Thymus (tissue), 11 donors: ENCODE results near the gene GLRA3. TPM values are rescaled to one million over a fixed set of nuclear protein-coding genes. Genes with fewer than 3 reads are reported as not detected.

Source experiments
- DNase-seq, 9 donors: peaks; one replicate each; pipeline ENCODE4 v3.0.0-alpha.2; 2013; ENCODE audit warnings: low spot score in 9 of 9, low read depth in 6 of 9, missing footprints in 1 of 9
- H3K27ac ChIP-seq, 2 donors: one replicate each; pipeline ENCODE4 v1.5.1; 2013; ENCODE audit warnings: control low read depth in 1 of 2, low read depth in 1 of 2, low read length in 1 of 2, mild to moderate bottlenecking in 1 of 2, moderate library complexity in 1 of 2
- H3K27me3 ChIP-seq, 2 donors: one replicate each; pipeline ENCODE4 v1.5.1; 2013; ENCODE audit warnings: low read length in 1 of 2; ENCODE audit not compliant: control insufficient read depth in 2 of 2, insufficient read depth in 1 of 2
- H3K36me3 ChIP-seq, 2 donors: one replicate each; pipeline ENCODE4 v1.5.1; 2013; ENCODE audit warnings: low read length in 1 of 2, mild to moderate bottlenecking in 1 of 2, moderate library complexity in 1 of 2; ENCODE audit not compliant: control insufficient read depth in 2 of 2, insufficient read depth in 2 of 2
- H3K4me1 ChIP-seq, 2 donors: one replicate each; pipeline ENCODE4 v1.5.1; 2013; ENCODE audit warnings: low read length in 2 of 2; ENCODE audit not compliant: control insufficient read depth in 2 of 2, insufficient read depth in 2 of 2
- H3K4me3 ChIP-seq, 2 donors: one replicate each; pipeline ENCODE4 v1.5.1; 2013; ENCODE audit warnings: low read length in 2 of 2, control low read depth in 1 of 2, mild to moderate bottlenecking in 1 of 2
- H3K9me3 ChIP-seq, 2 donors: one replicate each; pipeline ENCODE4 v1.5.1; 2013; ENCODE audit warnings: low read length in 1 of 2, mild to moderate bottlenecking in 1 of 2; ENCODE audit not compliant: control insufficient read depth in 2 of 2, insufficient read depth in 1 of 2
- WGBS: extraction: QIAGEN DNeasy Blood & Tissue Kit; methylation state at CpG from one replicate; pipeline ENCODE4 v1.1.7; 2013; 5-methylcytosine and 5-hydroxymethylcytosine counted together
- polyA plus RNA-seq: library from polyadenylated mRNA; stranded (reverse); fragments of 200-250 nt; gene quantifications from one replicate; pipeline ENCODE4 v1.2.3, GENCODE V29; 2013
- total RNA-seq: library from RNA; stranded (reverse); fragments of 120-200 nt; gene quantifications from one replicate; pipeline ENCODE4 v1.2.4, GENCODE V29; 2013
- donor health status: healthy.

The GLRA3 gene
- total and polyA plus RNA-seq, 2 donors = 0.05 TPM

- H3K27ac ChIP-seq = no peak overlapping the region
- no peaks in the 10 kb centered on the region for H3K4me1 ChIP-seq
- DNase-seq = no peak
- H3K9me3 ChIP-seq = peaks cover 0 to 6% of the 10 kb centered on the region in 2 donors
- WGBS = 86% methylated on average over 2 of the region's 2 CpGs
- H3K4me3 ChIP-seq = no peak overlapping the region
- H3K36me3 ChIP-seq = no peaks in the 10 kb centered on the region
- H3K27me3 ChIP-seq = no peaks in the 10 kb centered on the region
Measured at GRCh38 chr4:174746710-174747109, 82.3 kb downstream of the GLRA3 start.

GRCh38 chr4:174742561-174742960, 86.5 kb downstream of the GLRA3 start:
- H3K9me3 ChIP-seq = peaks cover 0 to 6% of the 10 kb centered on the region in 2 donors
- H3K27ac ChIP-seq = no peak overlapping the region
- no peaks in the 10 kb centered on the region for H3K27me3 ChIP-seq
- no peaks in the 10 kb centered on the region for H3K36me3 ChIP-seq
- no peaks in the 10 kb centered on the region for H3K4me1 ChIP-seq
- no peak overlapping the region for H3K4me3 ChIP-seq
- no peak for DNase-seq

GRCh38 chr4:174739576-174739975, 89.5 kb downstream of the GLRA3 start:
- H3K4me1 ChIP-seq = no peaks in the 10 kb centered on the region
- 95% methylated on average over 3 of the region's 3 CpGs for WGBS
- no peak for DNase-seq

GRCh38 chr4:174734181-174734580, 94.9 kb downstream of the GLRA3 start:
- no peaks in the 10 kb centered on the region for H3K4me1 ChIP-seq
- no peaks in the 10 kb centered on the region for H3K9me3 ChIP-seq
- no peak overlapping the region for H3K4me3 ChIP-seq
- DNase-seq = no peak
- WGBS = 96% methylated on average over 4 of the region's 4 CpGs
- H3K27ac ChIP-seq = no peak overlapping the region
- no peaks in the 10 kb centered on the region for H3K36me3 ChIP-seq
- H3K27me3 ChIP-seq = no peaks in the 10 kb centered on the region

More at GRCh38 chr4:174739576-174739975, 89.5 kb downstream of the GLRA3 start:
- H3K36me3 ChIP-seq = no peaks in the 10 kb centered on the region
- no peaks in the 10 kb centered on the region for H3K27me3 ChIP-seq
- no peak overlapping the region for H3K4me3 ChIP-seq
- H3K27ac ChIP-seq = no peak overlapping the region
- H3K9me3 ChIP-seq = peaks cover 0 to 6% of the 10 kb centered on the region in 2 donors

- DNase-seq = no peak
- Histone ChIP-seq H3K4me1 (no peaks in the 10 kb centered on the region), H3K27ac (no peak overlapping the region), H3K36me3 (no peaks in the 10 kb centered on the region), H3K4me3 (no peak overlapping the region), H3K9me3 (no peaks in the 10 kb centered on the region), H3K27me3 (no peaks in the 10 kb centered on the region)
- WGBS = 70% methylated on average over 3 of the region's 3 CpGs
Measured at GRCh38 chr4:174717828-174718227, 111.2 kb downstream of the GLRA3 start.

- H3K27me3 ChIP-seq = no peaks in the 10 kb centered on the region
- no peak overlapping the region for H3K4me3 ChIP-seq
- no peak for DNase-seq
- H3K36me3 ChIP-seq = no peaks in the 10 kb centered on the region
- 65% methylated on average over 3 of the region's 3 CpGs for WGBS
- no peak overlapping the region for H3K27ac ChIP-seq
- no peaks in the 10 kb centered on the region for H3K4me1 ChIP-seq
- H3K9me3 ChIP-seq = no peaks in the 10 kb centered on the region
Measured at GRCh38 chr4:174716986-174717770, 111.9 kb downstream of the GLRA3 start.

GRCh38 chr4:174714393-174715211, 114.4 kb downstream of the GLRA3 start:
- 60% methylated on average over 8 of the region's 8 CpGs for WGBS
- DNase-seq = peak in 6 of 9 donors; percentile 4 to 38 (median 11)
- no peaks in the 10 kb centered on the region for H3K36me3 ChIP-seq

GRCh38 chr4:174713821-174714220, 115.2 kb downstream of the GLRA3 start:
- no peak overlapping the region for H3K27ac ChIP-seq
- no peak for DNase-seq
- H3K27me3 ChIP-seq = no peaks in the 10 kb centered on the region
- 94% methylated on average over 2 of the region's 2 CpGs for WGBS
- no peak overlapping the region for H3K4me3 ChIP-seq
- H3K4me1 ChIP-seq = no peaks in the 10 kb centered on the region
- H3K36me3 ChIP-seq = no peaks in the 10 kb centered on the region
- H3K9me3 ChIP-seq = no peaks in the 10 kb centered on the region

More at GRCh38 chr4:174714393-174715211, 114.4 kb downstream of the GLRA3 start:
- no peaks in the 10 kb centered on the region for H3K4me1 ChIP-seq
- H3K4me3 ChIP-seq = no peak overlapping the region
- no peaks in the 10 kb centered on the region for H3K27me3 ChIP-seq
- H3K27ac ChIP-seq = no peak overlapping the region
- H3K9me3 ChIP-seq = no peaks in the 10 kb centered on the region

GRCh38 chr4:174713181-174713580, 115.9 kb downstream of the GLRA3 start:
- 73% methylated on average over 2 of the region's 2 CpGs for WGBS
- Histone ChIP-seq H3K36me3 (no peaks in the 10 kb centered on the region), H3K27me3 (no peaks in the 10 kb centered on the region), H3K27ac (no peak overlapping the region), H3K9me3 (no peaks in the 10 kb centered on the region), H3K4me1 (no peaks in the 10 kb centered on the region), H3K4me3 (no peak overlapping the region)
- no peak for DNase-seq
